GM12874 (cell line): Measurements from ENCODE around the gene TRIOBP.

Experiments used
- CTCF ChIP-seq: IDR thresholded peaks from 2 replicates; pipeline ENCODE4 v1.5.1; 2011; ENCODE audit warnings: low read depth, mild to moderate bottlenecking, control low read depth, low read length, moderate library complexity; ENCODE audit not compliant: insufficient read depth

TRIOBP gene

GRCh38 chr22:37657590-37658132 lies 39.2 kb upstream of the TRIOBP start:
- TF ChIP-seq CTCF, result no peak

GRCh38 chr22:37658133-37659065 lies 38.4 kb upstream of the TRIOBP start, which contains the start of gene PDXP:
PDXP (plus strand) TSS chr22:37658723; CDS start chr22:37658783, 60 bp downstream.
- no peak for TF ChIP-seq CTCF

- TF ChIP-seq CTCF, result no peak
Measured at GRCh38 chr22:37659066-37659896, 37.6 kb upstream of the TRIOBP start.

- TF ChIP-seq CTCF, result no peak
Measured at GRCh38 chr22:37659897-37660708, 36.7 kb upstream of the TRIOBP start.

- TF ChIP-seq CTCF, result no peak
Measured at GRCh38 chr22:37660709-37661045, 36.2 kb upstream of the TRIOBP start.

GRCh38 chr22:37661160-37661924 lies 35.5 kb upstream of the TRIOBP start:
- peak; percentile 42; the same call in 1 of the 2 replicates for TF ChIP-seq CTCF
